ENCODE data around the gene ZDHHC5. TPM values are rescaled to one million over a fixed set of nuclear protein-coding genes. Genes with fewer than 3 reads are reported as not detected.
A peak's percentile ranks its signal among the peaks of the same experiment; 100 is the strongest.

The ZDHHC5 gene
- 10 to 100 TPM; 62.8 to 62.9 TPM for total RNA-seq

- peak; percentile 90 to 91 for ATAC-seq (replicated peaks in 1 of 2)
- Mint-ChIP-seq H3K4me1 (ENCODE audit: low read depth) (peaks cover 53% of the 10 kb centered on the region), H3K27me3 (ENCODE audit: low read depth) (no peaks in the 10 kb centered on the region), H3K27ac (peak within 1 kb of the TSS; percentile 99), H3K4me3 (peak within 1 kb of the TSS; percentile 88 to 97), H3K9me3 (no peaks in the 10 kb centered on the region), H3K36me3 (ENCODE audit: insufficient read depth in 2 of 2) (peaks cover 5 to 12% of the 10 kb centered on the region in 2 donors)
- DNase-seq, result peak; percentile 99
Observed at GRCh38 chr11:57667736-57668433, at the start of gene ZDHHC5. ZDHHC5 (plus strand) TSS chr11:57668114; CDS start chr11:57673091, 4,977 bp downstream.

- ATAC-seq (replicated peaks in 1 of 2) (no peak), DNase-seq (no peak)
- no peak overlapping the region for H3K4me3 Mint-ChIP-seq
- peaks cover 6% of the 10 kb centered on the region in 2 donors for H3K36me3 Mint-ChIP-seq (ENCODE audit: insufficient read depth in 2 of 2)
- H3K9me3 Mint-ChIP-seq, result peaks cover 4 to 6% of the 10 kb centered on the region in 2 donors
- H3K27ac Mint-ChIP-seq, result no peak overlapping the region
- H3K4me1 Mint-ChIP-seq (ENCODE audit: low read depth), result no peaks in the 10 kb centered on the region
- H3K27me3 Mint-ChIP-seq (ENCODE audit: low read depth), result peaks cover 9% of the 10 kb centered on the region
Observed at GRCh38 chr11:57618438-57618837, 49.5 kb upstream of the ZDHHC5 start.

- ATAC-seq (replicated peaks in 1 of 2) (no peak), DNase-seq (no peak)
- H3K27me3 Mint-ChIP-seq (ENCODE audit: low read depth), result peaks cover 9% of the 10 kb centered on the region
- H3K36me3 Mint-ChIP-seq (ENCODE audit: insufficient read depth in 2 of 2), result peaks cover 6% of the 10 kb centered on the region in 2 donors
- H3K4me3 Mint-ChIP-seq, result no peak overlapping the region
- H3K9me3 Mint-ChIP-seq, result peaks cover 4 to 6% of the 10 kb centered on the region in 2 donors
- no peak overlapping the region for H3K27ac Mint-ChIP-seq
- H3K4me1 Mint-ChIP-seq (ENCODE audit: low read depth), result no peaks in the 10 kb centered on the region
Observed at GRCh38 chr11:57619331-57619730, 48.6 kb upstream of the ZDHHC5 start.

GRCh38 chr11:57620467-57620866 is 47.4 kb upstream of the ZDHHC5 start:
- Mint-ChIP-seq H3K4me3 (no peak overlapping the region), H3K27me3 (ENCODE audit: low read depth) (peaks cover 9% of the 10 kb centered on the region), H3K27ac (no peak overlapping the region), H3K9me3 (peaks cover 4 to 6% of the 10 kb centered on the region in 2 donors), H3K4me1 (ENCODE audit: low read depth) (no peaks in the 10 kb centered on the region), H3K36me3 (ENCODE audit: insufficient read depth in 2 of 2) (peaks cover 6% of the 10 kb centered on the region in 2 donors)
- no peak for ATAC-seq (replicated peaks in 1 of 2)
- DNase-seq, result no peak

- Mint-ChIP-seq H3K4me1 (ENCODE audit: low read depth) (no peaks in the 10 kb centered on the region), H3K9me3 (peaks cover 4 to 6% of the 10 kb centered on the region in 2 donors), H3K27me3 (ENCODE audit: low read depth) (no peaks in the 10 kb centered on the region), H3K4me3 (no peak overlapping the region), H3K27ac (no peak overlapping the region), H3K36me3 (ENCODE audit: insufficient read depth in 2 of 2) (peaks cover 6% of the 10 kb centered on the region in 2 donors)
- DNase-seq (no peak), ATAC-seq (replicated peaks in 1 of 2) (no peak)
Observed at GRCh38 chr11:57622263-57622662, 45.7 kb upstream of the ZDHHC5 start.

GRCh38 chr11:57624864-57625263 is 43.0 kb upstream of the ZDHHC5 start:
- H3K27ac Mint-ChIP-seq, result no peak overlapping the region
- H3K4me1 Mint-ChIP-seq (ENCODE audit: low read depth), result no peaks in the 10 kb centered on the region
- H3K9me3 Mint-ChIP-seq, result peaks cover 1 to 3% of the 10 kb centered on the region in 2 donors
- DNase-seq (no peak), ATAC-seq (replicated peaks in 1 of 2) (no peak)
- H3K27me3 Mint-ChIP-seq (ENCODE audit: low read depth), result peaks cover 6% of the 10 kb centered on the region
- peaks cover 2 to 3% of the 10 kb centered on the region in 2 donors for H3K36me3 Mint-ChIP-seq (ENCODE audit: insufficient read depth in 2 of 2)
- H3K4me3 Mint-ChIP-seq, result no peak overlapping the region

- ATAC-seq (replicated peaks in 1 of 2) (no peak), DNase-seq (no peak)
- Mint-ChIP-seq H3K4me3 (no peak overlapping the region), H3K27me3 (ENCODE audit: low read depth) (peaks cover 16% of the 10 kb centered on the region), H3K36me3 (ENCODE audit: insufficient read depth in 2 of 2) (no peaks in the 10 kb centered on the region), H3K9me3 (no peaks in the 10 kb centered on the region), H3K27ac (no peak overlapping the region), H3K4me1 (ENCODE audit: low read depth) (no peaks in the 10 kb centered on the region)
Observed at GRCh38 chr11:57626895-57627294, 41.0 kb upstream of the ZDHHC5 start.

GRCh38 chr11:57630171-57630570 is 37.7 kb upstream of the ZDHHC5 start:
- ATAC-seq (replicated peaks in 1 of 2), result no peak
- no peak overlapping the region for H3K4me3 Mint-ChIP-seq
- no peaks in the 10 kb centered on the region for H3K9me3 Mint-ChIP-seq
- no peak for DNase-seq
- H3K36me3 Mint-ChIP-seq (ENCODE audit: insufficient read depth in 2 of 2), result no peaks in the 10 kb centered on the region
- H3K27ac Mint-ChIP-seq, result no peak overlapping the region
- peaks cover 33% of the 10 kb centered on the region for H3K27me3 Mint-ChIP-seq (ENCODE audit: low read depth)
- no peaks in the 10 kb centered on the region for H3K4me1 Mint-ChIP-seq (ENCODE audit: low read depth)

GRCh38 chr11:57632116-57632515 is 35.8 kb upstream of the ZDHHC5 start:
- Mint-ChIP-seq H3K36me3 (ENCODE audit: insufficient read depth in 2 of 2) (no peaks in the 10 kb centered on the region), H3K27ac (no peak overlapping the region), H3K27me3 (ENCODE audit: low read depth) (peaks cover 37% of the 10 kb centered on the region), H3K4me3 (no peak overlapping the region), H3K4me1 (ENCODE audit: low read depth) (no peaks in the 10 kb centered on the region), H3K9me3 (no peaks in the 10 kb centered on the region)
- ATAC-seq (replicated peaks in 1 of 2) (no peak), DNase-seq (no peak)

GRCh38 chr11:57633394-57634070 is 34.4 kb upstream of the ZDHHC5 start:
- Mint-ChIP-seq H3K27me3 (ENCODE audit: low read depth) (peaks cover 47% of the 10 kb centered on the region), H3K27ac (no peak overlapping the region), H3K4me1 (ENCODE audit: low read depth) (peaks cover 9% of the 10 kb centered on the region), H3K36me3 (ENCODE audit: insufficient read depth in 2 of 2) (peaks cover 0 to 1% of the 10 kb centered on the region in 2 donors), H3K4me3 (no peak overlapping the region), H3K9me3 (no peaks in the 10 kb centered on the region)
- ATAC-seq (replicated peaks in 1 of 2) (no peak), DNase-seq (no peak)

- Mint-ChIP-seq H3K4me3 (no peak overlapping the region), H3K9me3 (no peaks in the 10 kb centered on the region), H3K36me3 (ENCODE audit: insufficient read depth in 2 of 2) (peaks cover 1 to 2% of the 10 kb centered on the region in 2 donors), H3K27me3 (ENCODE audit: low read depth) (peaks cover 49% of the 10 kb centered on the region), H3K27ac (no peak overlapping the region), H3K4me1 (ENCODE audit: low read depth) (peaks cover 16% of the 10 kb centered on the region)
- DNase-seq (no peak), ATAC-seq (replicated peaks in 1 of 2) (no peak)
Observed at GRCh38 chr11:57634311-57634710, 33.6 kb upstream of the ZDHHC5 start.

- Mint-ChIP-seq H3K4me3 (no peak overlapping the region), H3K27ac (no peak overlapping the region), H3K27me3 (ENCODE audit: low read depth) (peaks cover 47% of the 10 kb centered on the region), H3K9me3 (no peaks in the 10 kb centered on the region), H3K36me3 (ENCODE audit: insufficient read depth in 2 of 2) (peaks cover 1 to 2% of the 10 kb centered on the region in 2 donors), H3K4me1 (ENCODE audit: low read depth) (peaks cover 16% of the 10 kb centered on the region)
- DNase-seq (no peak), ATAC-seq (replicated peaks in 1 of 2) (no peak)
Observed at GRCh38 chr11:57635246-57635645, 32.7 kb upstream of the ZDHHC5 start.

GRCh38 chr11:57637626-57638004 is 30.3 kb upstream of the ZDHHC5 start:
- Mint-ChIP-seq H3K9me3 (no peaks in the 10 kb centered on the region), H3K4me1 (ENCODE audit: low read depth) (peaks cover 16% of the 10 kb centered on the region), H3K4me3 (peak overlapping the region; percentile 81 to 94), H3K27ac (no peak overlapping the region), H3K27me3 (ENCODE audit: low read depth) (peaks cover 36% of the 10 kb centered on the region), H3K36me3 (ENCODE audit: insufficient read depth in 2 of 2) (peaks cover 1 to 2% of the 10 kb centered on the region in 2 donors)
- ATAC-seq (replicated peaks in 1 of 2) (no peak), DNase-seq (no peak)

All from activated T-cell treated with anti-CD3 and anti-CD28 coated beads, Interleukin-2, amount 50 U/mL, for 72 hours (primary cell).